SK-N-MC (cell line): ENCODE measurements around the gene GAGE13.

Experiments used
- EZH2 ChIP-seq: fragments of 200-600 bp; sonication (generic); IDR thresholded peaks from one replicate; pipeline ENCODE4 v1.6.1; 2017; ENCODE audit warnings: antibody characterized with exemption
- POLR2AphosphoS5 ChIP-seq: IDR thresholded peaks from 2 replicates; pipeline ENCODE4 v1.6.1; 2012; ENCODE audit warnings: mild to moderate bottlenecking, low read depth, low read length, borderline replicate concordance

DNA sequence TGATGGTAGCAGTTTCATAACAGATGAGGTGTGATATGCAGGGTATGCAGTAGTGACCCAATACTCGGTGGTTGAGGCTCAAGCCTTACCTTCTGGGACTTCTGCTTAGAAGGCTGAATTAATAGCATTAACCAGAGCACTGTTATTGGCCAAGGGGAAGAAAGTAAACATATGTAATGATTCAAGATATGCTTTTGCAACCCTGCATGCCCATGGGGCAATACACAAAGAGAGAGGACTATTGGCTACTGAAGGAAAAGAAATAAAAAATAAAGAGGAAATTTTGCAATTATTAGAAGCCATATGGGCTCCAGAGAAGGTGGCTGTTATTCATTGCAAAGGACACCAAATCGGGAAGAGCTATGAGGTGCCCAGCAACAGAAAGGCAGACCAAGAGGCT is 19.2 kb upstream of the GAGE13 start:
- TF ChIP-seq POLR2AphosphoS5 (no peak), EZH2 (no peak)
